Hematopoietic multipotent progenitor cell treated with erythropoietin and hydrocortisone succinate and interleukin-3 and kit ligand, for 4 days (in vitro differentiated cells): ENCODE data around the gene ZMAT3.
A peak's percentile ranks its signal among the peaks of the same experiment; 100 is the strongest.
"Not testable (repeated sequence)": the region's sequence is repeated elsewhere in the genome, so short reads cannot be mapped to it uniquely, and the experiment has no call there.

Source experiments
- DNase-seq: peaks from one replicate; pipeline ENCODE4 v3.0.0-alpha.2; 2015

The ZMAT3 gene

DNA sequence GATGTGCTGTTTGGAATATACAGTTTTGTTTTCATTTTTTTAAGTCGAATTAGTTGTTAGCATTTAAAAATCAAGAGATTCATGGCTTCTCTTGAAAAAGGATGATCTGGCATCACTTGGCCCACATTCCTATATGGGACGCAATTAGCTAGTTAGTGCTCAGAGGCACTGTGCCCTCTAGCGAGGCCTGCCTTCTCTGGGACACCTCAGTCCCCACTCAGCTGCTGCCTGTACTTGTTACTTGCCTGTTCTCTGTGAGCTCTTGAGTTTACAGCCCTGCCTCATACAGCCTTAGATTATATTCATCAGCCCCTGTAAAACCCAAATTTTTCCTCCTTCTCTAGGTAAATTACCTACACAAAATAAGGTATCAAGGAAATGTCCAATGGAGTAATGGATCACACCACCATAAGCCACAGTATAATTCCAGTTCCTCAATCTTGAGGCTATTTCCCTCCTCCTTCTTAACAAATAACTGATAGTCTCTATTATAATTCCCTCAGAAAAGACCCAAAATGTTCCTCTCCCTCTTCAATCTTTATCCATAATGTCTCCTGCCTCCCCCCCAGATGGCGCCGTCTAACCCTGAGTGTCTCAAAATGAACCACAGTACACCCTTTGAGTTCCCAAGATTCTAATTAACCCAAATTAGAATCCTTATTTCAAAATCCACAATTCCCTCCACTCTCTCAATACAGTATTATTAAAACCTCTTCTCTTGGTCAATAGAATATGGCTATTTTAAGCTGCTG, 2.7 kb downstream of the ZMAT3 start:
- peak; percentile 69 for DNase-seq

- no peak for DNase-seq
These were observed 3.8 kb downstream of the ZMAT3 start for GRCh38 chr3:179067839-179068238.

DNA sequence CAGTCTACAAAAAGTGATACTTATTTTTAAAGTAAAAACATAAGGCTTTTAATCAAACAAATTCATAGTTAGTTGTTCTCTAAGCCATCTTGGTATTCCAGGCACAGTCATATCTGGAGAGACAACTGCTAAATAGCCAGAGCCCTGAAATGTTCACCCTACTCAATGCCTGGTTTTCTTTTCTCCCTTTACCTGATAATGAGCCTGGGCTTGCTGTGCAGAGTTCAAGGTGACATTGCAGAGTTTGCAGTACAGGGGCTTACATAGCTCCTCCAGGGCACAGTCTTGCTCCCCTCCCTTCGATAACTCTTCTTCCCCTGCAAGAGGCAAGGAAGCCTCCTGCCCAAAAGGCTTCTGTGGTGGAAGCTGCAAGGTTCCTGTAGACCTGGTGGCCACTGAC, 4.3 kb downstream of the ZMAT3 start:
- DNase-seq: no peak

DNA sequence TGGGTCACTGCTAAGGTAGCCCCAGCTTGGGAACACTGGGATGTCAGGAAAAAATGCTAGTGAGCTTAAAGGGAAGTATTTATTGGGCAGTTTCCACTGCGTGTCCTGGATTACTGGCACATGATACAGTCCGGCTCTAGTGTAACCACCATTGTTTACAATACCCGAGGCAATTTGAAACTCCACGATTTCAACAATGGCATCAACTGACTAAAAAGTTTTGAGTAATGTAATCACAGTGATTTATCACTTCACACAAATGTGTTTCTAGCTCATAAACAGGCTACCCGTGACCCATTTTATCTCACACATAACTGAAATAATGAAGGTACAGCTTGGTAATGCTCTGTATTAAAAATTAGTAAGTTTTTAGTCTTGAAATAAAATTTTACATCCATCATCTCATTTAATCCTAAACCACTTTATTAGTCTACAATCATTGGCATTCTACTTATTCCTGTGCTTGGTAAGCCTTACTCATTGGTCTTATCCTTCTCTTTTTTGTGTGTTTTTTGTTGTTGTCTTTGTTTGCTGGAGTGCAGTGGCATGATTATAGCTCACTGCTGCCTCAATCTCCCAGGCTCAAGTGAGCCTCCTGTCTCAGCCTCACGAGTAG, 7.6 kb downstream of the ZMAT3 start:
- no peak for DNase-seq

DNA sequence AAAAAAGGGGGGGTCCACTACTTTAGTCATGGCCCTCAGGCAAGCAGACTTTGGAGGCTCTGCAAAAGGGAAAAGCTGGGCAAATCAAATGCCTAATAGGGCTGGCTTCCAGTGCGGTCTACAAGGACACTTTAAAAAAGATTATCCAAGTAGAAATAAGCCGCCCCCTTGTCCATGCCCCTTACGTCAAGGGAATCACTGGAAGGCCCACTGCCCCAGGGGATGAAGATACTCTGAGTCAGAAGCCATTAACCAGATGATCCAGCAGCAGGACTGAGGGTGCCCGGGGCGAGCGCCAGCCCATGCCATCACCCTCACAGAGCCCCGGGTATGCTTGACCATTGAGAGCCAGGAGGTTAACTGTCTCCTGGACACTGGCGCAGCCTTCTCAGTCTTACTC, 15.3 kb downstream of the ZMAT3 start:
- DNase-seq: no peak

GRCh38 chr3:179054565-179054964, 17.0 kb downstream of the ZMAT3 start:
- DNase-seq: not testable (repeated sequence)

GRCh38 chr3:179046497-179047353, 24.9 kb downstream of the ZMAT3 start:
- DNase-seq: no peak

- DNase-seq: no peak
These were observed 25.7 kb downstream of the ZMAT3 start for GRCh38 chr3:179045719-179046402.

GRCh38 chr3:179038899-179039251, 32.7 kb downstream of the ZMAT3 start:
- DNase-seq: not testable (repeated sequence)

- no peak for DNase-seq
These were observed 33.3 kb downstream of the ZMAT3 start for GRCh38 chr3:179038216-179038898.

DNA sequence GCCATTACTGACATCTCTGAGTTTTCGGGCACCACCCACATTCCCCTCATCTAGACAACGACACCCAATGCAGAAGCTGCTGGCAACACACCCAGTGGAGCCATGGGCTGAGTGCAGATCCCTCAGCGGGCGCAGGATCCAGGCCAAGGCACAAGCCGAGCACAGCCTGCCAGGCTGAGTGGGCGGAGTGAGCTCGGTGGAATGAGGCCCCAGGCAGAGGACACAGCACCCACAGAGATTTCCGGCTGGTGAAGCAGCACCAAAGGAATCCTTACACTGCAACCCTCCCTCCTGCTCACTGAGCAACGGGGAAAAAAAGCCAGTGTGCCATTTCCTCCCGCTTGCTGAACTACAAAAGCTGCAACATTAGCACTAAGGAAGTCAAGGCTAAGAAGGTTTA, 34.3 kb downstream of the ZMAT3 start:
- peak; percentile 32 for DNase-seq

DNA sequence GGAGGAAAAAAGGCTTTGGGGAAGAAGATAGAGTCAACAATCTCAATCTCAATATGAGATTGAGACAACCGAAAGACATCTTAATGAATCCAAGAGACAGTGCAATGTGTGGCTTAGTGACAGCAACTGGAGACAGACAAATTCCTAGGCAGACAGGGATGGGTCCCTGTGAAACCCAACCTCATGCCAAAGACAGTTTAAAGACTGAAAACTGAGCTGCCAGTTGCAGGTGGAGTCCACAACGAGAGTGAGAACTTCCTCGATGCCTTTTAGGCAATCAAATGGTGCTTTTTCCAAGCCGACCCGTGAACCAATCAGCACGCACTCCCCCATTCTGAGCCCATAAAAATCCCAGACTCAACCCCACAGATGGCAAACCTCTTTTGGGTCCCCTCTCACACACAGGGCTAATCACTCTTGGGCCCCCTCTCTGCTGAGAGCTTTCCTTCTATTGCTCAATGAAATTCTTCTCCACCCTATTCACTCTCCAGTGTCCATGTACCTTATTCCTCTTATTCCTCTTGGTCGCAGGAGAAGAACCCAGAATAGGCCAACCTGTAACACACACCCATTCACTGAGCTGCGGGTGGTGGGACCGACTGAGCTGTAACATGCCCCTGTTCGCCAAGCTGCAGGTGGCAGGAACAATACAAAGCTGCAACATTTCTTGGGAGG, 34.8 kb downstream of the ZMAT3 start:
- DNase-seq: no peak

DNA sequence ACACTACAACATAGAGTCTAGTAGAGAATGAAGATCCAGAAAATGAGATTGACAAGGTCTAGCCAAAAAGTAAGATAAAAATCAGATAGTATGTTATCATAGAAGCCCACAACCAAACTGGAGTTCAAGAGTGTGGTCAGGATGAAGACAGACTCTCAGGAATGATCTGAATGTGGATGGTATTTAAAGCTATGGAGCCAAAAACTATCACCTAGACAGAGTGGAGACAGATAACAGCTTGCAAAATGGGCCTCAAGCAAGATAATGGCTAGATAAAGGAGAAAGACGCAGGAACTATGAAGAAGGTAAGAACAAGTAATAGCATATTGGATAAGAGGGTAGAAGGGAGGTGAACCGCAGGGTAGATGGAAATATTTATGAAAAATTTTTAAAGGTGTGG, 35.4 kb downstream of the ZMAT3 start:
- no peak for DNase-seq

GRCh38 chr3:179035232-179035631, 36.4 kb downstream of the ZMAT3 start:
- DNase-seq: no peak

- not testable (repeated sequence) for DNase-seq
These were observed 38.3 kb downstream of the ZMAT3 start for GRCh38 chr3:179033304-179033657.

GRCh38 chr3:179032454-179033303, 38.9 kb downstream of the ZMAT3 start:
- DNase-seq: not testable (repeated sequence)

DNA sequence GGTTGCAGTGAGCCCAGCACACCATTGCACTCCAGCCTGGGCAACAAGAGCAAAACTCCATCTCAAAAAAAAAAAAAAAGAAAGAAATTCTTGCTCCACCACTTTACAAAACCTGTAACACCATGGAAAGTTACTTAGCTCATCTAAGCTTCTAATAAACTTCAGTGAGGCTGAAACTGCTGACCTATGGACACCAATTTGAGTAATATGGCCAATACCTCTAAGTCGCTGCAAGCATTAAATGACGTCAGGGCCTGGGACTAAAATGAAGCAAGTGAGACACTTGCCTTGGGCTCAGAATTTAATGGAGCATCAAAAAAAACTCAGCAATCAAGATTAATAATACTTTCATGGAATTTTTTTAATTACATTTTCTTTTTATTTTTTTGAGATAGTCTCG, 42.5 kb downstream of the ZMAT3 start:
- DNase-seq: no peak

DNA sequence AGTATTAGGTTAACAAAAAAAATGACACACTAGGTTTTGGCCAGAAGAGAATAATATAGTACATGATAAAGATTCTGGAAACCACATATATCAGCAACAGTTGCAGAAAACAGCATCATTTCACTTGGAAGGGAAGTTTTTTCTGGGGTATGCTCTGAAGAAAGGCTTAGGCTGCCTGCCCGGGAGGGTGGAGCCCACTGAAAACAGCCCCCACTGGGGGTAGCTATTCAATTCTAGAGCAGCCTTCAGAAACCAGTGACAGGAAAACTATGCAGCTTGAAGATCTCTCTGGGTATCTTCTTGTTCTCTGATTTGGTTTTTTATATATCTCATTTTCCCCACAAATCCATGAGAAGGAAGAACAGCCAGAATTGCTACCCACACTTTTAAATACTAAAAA, 43.2 kb downstream of the ZMAT3 start:
- peak; percentile 48 for DNase-seq

- DNase-seq: peak; percentile 66
These were observed 44.2 kb downstream of the ZMAT3 start for GRCh38 chr3:179027326-179027900.

- no peak for DNase-seq
These were observed 45.0 kb downstream of the ZMAT3 start for GRCh38 chr3:179026636-179027035.
